Measurements from ENCODE around the gene CEP131.

CEP131 gene

DNA sequence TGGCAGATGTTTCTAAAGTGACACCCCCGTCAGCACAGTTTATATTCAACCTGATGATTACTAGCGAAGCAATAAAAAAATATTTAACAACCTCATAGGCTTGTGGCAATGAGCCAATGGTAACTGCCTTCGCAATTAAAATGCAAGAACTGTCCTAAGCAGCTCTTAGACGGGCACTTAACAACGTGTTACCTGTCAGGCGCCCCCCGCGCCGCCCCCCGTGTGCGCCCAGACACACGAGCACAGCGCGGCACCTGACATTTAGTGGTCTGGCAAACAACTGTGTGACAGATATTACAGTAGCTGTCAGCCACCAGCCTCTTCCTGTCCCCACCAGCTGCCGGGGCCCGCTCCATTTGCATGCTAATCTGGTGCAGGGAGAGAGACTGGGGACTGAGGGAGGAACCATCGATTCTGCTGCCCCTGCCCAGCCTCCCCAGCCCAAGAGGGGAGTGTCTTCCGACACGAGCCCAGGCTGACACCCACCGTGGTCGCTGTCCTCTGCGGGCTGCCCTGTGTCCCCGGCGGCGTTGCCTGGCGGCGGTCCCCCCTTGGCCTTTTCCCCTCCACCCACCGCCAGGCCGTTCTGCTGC is 29.0 kb upstream of the CEP131 start:
- no peak for DNase-seq (ENCODE audit: low read depth in 2 of 2)

DNA sequence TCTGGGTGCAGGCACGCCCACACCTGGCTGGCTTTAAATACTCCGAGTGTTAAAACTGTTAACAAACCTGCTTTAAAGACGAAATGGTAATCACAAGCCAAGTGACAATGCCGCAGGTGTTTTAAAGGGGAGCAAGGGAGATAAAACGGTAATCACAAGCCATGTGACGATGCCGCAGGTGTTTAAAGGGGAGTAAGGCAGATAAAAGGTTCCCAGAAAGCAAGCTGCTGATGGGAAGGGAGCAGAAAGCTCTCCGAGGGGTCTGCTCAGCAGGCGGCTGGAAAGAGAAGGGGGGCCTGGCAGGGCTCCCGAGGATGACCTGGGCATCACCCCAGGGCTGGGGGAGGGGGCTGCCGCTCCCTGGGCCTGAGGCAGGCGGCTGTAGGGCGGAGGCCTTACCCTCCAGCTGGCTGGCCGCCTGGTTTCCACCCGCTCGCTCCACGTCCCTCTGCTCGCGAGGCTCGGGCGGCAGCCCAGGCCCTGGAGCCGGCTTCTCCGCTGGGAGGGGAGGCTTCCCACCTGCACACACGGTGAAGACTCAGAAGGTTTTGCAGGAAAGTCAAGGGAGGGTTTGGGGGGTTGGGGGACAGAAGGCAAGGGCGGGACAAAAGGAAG is 28.4 kb upstream of the CEP131 start:
- no peak for DNase-seq (ENCODE audit: low read depth in 2 of 2)

DNA sequence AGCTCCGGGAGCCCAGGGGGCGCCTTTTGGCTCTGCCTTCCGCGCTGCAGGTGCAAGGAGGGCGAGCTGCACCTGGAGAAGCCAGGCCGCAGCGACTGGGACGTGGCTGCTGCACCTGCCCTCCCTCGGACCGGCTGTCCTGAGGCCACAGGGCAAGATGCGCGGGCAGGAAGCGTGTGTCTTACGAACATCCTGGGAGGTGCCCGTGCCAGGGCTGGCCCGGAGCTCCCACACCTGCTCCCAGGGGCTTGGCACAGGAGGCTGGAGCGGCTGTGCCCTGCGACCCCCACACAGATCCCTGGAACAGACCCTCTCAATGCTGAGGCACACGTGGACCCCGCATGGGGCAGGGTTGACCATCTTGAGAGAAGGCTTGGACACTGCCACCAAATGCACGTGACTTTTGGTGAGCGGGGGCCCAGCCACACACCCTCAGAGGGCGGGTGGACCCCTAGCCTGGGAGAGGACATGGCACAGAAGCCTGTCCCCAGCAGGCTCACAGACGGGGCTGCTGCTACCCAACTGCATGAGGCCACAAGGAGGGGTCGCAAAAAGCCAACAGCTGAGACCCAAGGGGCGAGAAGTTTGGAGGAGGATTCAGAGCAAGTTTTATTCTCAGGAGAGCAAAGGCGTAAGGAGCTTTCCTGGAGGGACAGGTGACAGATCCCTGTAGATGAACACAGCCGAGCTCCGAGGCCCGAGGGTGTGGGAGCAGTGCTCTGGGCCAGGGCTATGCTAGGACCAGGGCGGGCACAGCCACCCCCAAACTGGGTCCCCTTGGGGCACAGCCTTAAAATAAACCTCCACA is 27.7 kb upstream of the CEP131 start:
- no peak for DNase-seq (ENCODE audit: low read depth in 2 of 2)

DNA sequence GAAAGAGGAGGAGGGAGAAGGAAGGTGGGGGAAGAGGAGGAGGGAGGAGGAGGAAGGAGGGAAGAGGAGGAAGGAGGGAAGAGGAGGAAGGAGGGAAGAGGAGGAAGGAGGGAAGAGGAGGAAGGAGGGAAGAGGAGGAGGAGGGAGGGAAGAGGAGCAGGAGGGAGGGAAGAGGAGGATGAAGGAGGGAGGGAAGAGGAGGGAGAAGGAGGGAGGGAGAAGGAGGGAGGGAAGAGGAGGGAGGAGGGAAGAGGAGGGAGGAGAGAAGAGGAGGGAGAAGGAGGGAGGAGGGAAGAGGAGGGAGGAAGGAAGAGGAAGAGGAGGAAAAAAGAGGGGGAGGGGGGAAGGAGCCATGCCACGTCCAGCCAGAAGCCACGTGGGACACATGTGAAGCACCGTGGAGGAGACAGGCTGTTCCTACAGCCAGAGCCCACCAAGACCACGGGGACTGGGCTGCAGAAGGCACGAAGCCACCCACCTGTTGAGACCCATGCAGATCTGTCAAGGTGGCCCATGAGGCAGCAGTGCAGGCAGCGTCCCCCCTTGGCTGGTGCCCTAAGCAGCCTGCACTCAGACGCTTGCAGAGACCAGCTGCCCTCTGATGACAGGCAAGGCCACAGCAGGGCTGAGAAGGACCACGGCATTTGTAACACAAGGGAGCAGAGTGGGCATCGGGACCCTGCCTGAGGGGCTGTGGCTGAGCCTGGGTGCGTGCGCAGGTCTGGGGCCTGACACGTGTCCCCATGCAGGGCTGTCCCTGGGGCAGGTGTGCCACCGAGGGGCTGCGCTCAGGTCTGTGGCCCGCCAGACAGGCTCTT is 26.7 kb upstream of the CEP131 start:
- no peak for DNase-seq (ENCODE audit: low read depth in 2 of 2)

DNA sequence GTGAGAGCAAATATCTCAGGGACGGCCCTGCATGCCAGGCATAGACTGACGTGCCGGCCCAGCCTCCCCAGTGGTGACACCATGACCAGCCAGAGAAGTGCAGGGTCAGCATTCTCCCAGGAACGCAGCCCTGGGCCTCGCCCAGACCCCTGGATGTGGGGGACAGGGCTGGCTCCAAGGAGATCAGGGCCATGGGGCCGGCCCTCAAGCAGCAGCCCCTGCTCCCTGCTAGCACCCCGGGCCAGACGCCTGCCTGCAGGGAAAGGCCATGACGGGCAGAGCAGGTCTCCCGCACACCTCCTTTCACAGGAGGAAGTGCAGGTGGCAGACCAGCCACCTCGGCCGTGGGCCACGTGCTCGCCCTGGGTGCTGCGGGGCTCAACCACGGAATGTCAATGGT is 25.9 kb upstream of the CEP131 start:
- DNase-seq (ENCODE audit: low read depth in 2 of 2), result no peak

DNA sequence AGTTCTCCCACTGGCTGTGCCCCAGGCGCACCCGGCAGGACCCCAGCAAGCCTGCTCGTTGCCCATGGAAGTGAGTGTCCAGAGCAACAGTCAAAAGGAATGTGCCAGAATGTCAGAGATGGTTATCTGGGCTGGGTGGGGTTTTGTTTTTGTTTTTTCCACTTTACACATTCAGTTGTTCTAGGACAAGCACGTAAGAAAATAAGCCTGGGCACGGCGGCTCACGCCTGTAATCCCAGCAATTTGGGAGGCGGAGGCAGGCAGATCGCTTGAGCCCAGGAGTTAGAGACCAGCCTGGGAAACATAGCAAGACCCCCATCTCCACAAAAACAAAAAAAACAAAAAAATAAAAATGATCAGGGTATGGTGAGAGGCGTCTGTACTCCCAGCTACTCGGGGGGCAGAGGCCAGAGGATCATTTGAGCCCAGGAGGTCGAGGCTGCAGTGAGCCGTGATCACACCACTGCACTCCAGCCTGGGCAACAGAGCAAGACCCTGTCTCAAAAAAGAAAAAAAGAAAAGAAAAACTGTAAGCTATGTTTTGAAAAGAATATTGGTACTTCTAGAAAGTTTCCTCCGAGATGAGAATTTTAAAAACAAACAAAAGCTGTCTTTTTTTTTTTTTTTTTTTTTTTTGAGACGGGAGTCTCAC is 24.7 kb upstream of the CEP131 start:
- DNase-seq (ENCODE audit: low read depth in 2 of 2), result no peak

DNA sequence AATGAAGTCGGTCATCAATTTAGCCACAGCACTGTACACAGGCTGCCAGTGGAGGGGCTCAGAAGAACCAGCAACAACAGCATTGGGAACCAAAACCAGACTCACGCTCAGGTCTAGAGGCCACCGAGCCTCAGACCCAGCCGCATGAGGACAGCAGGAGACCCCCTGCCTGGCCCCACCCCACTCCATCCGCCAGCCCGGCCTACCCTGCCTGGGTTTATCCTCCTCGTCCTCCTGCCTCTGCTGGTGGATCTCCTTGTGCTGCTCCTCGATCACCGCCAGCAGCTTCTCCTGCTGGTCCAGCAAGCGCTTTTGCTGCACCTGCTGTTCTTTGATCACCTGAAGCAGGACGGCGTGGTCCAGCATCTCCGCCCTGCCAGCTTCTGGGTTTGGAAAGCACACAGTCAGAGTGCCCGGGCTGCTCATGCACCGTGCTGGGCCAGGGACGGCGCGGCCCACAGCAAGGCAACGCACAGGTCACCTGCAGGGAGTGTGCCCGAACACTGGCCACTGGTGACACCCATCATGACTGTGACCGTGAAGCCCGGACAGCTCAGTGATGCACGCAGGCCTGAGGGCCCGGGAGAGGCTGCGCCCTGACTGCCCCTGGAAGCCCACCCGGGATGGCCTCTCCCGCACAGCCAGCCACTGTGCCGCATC is 24.0 kb upstream of the CEP131 start:
- DNase-seq (ENCODE audit: low read depth in 2 of 2), result no peak

DNA sequence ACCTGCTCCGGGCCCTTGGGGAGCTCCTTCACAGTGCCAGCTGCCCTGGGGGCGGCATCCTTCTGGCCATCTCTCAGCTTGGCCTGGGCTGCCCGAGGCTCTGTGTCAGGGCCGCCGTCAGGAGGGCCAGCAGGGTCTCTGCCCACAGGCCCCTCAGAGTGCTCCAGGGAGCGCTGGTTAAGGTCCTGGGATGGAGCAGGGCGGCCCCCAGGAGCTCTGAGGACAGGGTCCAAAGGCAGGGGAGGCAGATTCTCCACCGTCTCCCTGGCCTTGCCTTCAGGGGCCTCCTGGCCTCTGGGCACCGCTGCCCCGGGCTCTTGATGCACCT is 23.5 kb upstream of the CEP131 start:
- no peak for DNase-seq (ENCODE audit: low read depth in 2 of 2)

DNA sequence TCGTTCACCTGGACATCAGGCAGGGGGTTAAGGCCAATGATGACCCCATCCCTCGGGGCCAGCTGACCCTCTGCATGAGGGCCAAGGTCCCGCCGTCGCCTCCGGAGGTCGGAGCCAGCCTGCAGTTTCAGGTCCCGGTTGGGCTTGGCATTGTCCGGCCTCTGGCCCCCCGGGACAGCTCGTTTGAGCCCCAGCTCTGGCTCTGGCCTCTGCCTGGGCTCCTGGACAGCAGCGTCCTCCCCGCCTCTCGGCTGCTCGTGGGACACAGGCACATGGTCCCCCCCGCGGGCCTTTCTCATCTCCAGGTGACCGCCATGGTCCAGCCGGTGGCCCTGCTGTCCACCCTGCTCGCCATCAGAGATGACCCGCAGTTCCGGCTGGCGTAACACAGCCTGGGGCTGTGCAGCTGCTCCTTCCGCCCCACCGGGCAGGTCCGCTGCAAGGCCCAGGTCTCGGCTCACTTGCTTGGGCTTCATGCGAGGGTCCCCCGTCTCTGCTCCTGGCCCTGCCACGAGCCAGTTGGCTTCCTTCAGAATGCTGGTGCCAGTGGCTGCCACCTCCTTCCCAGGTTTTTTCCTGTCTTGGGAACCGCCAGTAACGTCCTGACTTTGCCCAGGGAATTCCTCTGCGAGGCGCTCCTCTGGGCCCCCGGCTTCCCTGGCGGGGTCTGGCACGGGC is 23.0 kb upstream of the CEP131 start:
- no peak for DNase-seq (ENCODE audit: low read depth in 2 of 2)

DNA sequence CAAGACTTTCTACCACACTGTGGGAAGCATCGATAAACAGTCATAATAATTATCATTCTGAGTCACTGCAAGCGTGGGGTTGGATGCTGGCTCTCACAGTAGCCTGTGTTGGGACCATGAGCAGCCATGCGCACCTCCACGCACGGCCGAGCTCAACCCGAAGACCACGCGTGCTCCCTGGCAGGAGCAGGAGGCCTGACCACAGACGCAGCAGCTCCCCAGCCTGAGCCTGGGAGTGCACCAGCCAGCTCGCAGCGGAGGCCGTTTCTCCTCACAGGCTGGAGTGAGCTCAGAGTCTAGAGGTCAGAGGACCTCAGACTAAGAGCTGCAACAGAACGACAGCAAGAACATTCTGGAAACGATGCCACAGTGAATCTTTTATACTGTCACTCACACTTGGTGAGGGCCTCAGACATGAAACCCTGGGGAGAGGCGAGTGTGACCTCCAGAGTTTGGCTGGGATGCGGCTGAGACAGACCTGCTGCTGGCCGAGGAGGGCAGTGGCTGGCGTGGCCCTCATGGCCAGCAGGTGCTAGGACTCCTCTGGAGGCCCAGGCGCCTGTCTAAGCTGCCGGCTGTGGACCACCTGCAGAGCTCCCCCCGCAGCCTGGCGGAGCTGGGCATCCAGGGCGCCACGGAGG is 22.4 kb upstream of the CEP131 start:
- DNase-seq (ENCODE audit: low read depth in 2 of 2), result no peak

DNA sequence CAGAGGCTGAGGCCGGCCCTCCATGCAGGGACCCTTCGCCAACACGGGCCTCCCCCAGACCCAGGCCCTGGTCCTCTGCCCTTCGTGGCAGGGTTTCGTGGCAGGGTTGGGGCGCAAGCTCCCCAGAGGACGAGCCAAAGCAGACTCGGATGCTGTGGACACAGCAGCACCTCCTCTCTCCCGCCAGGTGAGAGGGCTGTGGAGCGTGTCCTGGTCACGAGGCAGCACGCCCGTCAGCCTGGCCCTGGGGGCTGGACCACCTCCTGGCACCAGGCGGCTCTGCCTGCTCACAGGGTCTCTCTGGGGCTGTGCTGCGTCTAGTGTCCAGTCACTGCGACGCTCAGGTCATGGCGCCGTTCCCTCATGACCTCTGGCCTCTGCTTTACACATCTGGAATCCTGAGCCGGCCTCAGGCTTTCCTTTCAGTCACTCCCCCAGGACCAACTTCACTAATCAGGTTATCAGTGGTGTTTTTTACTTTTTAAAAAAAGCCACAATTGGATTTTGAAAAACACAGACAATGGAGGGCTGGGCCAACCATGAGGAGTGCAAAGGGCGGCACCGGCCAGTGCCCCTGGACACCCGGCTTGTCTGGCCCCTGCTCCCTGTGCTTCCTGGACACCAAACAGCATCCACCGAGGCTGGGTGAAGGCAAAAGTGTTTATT is 21.7 kb upstream of the CEP131 start:
- DNase-seq (ENCODE audit: low read depth in 2 of 2), result no peak

DNA sequence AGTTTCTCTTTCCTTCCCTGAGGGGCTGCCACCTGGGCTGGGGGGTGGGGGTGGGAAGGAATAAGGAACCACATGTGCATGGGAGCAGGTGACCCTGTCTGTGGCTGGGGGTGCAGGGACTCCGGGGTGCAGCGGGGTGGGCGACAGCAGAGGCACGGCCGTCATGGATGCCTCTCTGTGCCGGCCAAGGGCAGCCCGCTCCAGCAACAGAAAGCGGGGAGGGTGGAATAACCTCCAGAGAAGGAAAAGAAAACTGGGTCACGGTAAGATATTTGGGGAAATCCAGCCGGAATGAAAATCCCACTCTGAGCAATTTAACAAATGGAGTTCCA is 20.5 kb upstream of the CEP131 start:
- DNase-seq (ENCODE audit: low read depth in 2 of 2), result no peak

DNA sequence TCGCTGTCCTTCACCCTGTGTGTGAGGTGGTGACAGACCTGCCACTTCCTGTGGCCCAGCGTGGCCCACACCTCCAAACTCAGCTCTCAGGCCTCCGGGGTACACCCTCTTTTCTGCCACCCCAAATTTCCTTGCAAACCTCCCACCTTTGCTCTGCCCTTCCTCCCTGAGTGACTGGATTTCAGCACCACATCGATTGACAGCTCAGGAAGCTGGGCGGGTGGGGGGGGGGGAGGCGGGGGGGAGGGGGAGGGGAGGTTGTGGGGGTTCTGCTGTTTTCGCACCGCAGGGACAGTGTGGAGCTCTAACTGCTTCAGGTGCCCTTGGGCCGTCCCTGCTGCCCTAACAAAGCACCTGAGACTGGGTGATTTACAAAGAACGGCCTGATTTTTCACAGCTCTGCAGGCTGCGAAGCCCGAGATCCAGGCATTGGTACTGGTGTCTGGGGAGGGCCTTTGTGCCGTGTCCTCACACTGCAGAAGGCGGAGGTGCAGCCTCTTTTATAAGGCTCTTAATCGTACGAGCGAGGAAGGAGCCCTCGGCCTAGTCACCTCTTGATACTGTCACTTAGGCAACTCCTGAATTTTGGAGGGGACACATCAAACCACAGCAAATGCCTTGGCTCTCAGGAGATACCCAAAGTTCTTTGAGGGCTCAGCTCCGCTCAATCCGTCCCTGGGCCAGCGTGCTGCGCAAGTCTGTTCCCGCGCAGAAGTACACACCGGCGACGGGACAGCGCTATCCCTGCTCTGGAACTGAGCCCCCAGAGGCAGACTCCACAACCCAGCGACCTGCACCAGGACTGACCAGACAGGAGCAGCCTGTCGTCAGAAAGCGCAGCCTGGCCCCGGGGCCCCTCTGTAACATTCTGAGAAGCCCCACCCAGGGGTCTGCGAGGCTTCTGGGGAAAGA is 19.9 kb upstream of the CEP131 start:
- no peak for DNase-seq (ENCODE audit: low read depth in 2 of 2)

DNA sequence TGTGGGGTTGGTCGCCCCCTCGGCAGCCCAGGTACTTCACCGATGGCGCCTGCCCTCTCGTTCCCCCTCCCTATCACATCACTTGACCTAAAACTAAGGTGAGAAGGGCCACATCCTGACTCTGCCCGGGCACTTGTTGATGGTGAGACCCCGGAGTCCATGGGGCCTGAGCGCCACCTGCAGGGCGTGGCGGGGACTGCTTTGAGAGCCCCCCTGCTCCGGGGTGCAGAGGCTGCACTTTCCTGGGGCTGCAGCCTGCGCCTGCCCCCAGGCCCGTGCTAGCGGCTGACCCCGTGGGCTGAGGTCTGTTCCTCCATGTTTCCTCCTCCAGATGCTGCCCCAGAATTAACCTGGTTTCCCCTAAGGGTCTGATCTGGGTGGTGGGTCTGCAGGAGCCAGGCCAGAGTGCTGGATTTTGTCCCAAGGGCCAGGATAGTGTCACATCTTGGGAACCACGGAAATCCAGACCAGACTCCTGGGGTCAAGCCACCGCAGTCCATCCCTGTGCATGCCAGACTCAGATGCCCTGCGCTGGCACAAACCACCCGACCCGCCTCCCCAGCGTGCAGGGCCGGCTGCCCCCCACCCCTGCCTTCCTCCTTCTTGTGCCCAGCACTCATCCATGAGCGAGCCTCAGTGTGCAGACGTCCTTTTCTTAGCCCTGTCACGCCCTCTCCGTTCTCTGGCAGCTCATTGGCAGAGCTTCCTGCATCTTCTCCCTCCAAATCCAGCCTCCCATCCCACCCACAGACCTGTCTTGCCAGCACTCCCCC is 19.1 kb upstream of the CEP131 start:
- peak; percentile 24 to 53 for DNase-seq (ENCODE audit: low read depth in 2 of 2)

DNA sequence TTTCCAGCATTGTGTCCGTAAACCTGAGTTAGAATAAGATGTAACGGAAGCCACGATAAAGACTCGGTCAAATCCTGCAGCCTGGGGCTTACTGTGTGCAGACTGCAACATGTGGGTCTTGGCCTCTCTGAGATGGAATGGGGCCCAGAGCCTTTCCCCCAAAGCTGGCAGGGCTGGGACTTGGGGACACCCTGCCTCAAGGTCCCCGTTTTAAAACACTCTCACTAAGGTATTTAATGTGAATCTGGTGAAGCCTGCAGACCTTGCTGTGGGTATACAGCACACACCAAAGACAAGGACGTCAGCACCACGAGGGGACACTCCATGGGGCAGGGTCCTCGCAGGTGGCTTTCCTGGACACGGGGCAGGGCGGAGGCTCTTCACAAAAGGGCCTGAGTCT is 18.4 kb upstream of the CEP131 start:
- DNase-seq (ENCODE audit: low read depth in 2 of 2), result no peak

DNA sequence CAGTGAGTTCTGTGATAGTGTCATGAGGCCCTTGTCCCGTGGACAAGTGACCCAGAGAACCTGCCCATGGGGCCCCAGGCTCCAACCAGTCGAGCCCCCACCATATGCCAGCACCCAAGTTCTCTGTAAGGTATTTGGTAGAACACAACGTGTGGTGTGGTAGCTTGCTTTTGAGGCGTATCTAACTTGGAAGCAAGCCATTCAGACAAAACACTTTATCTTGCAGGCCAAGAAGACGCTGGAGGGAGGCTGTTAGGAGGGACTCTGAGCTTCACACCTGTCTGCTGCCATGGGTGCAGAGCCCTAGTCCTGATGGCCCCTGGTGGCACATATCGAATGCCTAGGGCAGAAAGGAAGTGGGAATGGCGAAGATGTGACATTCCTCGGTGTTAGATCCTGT is 18.0 kb upstream of the CEP131 start:
- no peak for DNase-seq (ENCODE audit: low read depth in 2 of 2)

DNA sequence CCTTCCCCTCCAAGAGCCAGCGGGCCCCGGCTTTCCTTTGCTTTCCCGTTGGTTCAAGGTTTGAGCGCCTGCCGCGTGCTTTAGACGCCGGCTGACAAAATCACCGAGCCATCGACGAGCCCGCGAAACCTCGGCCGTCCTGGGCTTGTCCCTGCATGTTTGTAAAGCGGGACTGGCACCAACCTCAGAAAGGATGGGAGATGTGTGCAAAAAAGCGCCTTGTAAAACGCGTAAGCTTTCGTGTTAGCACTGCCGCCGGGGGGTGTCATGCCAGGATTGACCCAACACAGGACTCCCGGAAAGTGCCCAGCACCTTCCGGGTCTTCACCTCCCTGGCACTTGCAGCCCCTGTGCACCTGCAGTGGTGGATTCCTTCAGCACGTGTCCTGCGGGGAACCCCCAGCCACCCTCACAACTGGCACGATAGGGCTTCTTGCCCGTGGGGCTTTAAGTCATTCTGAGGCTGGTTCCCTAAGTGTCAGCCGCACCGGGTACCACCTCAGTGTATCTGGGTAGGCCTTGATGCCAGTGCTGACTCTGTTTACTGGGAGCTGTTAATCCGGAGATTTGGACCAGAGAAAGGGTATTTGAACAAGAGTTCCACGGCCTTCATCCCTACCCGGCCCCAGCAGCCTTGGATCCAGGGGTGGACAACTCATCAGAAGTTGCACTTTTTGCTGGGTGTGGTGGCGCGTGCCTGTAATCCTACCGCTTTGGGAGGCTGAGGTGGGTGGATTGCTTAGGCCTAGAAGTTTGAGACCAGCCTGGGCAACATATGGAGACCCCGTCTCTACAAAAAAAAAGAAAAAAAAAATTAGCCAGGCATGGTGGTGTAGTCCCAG is 17.2 kb upstream of the CEP131 start:
- DNase-seq (ENCODE audit: low read depth in 2 of 2), result no peak

All from stimulated activated CD8-positive, alpha-beta memory T cell treated with anti-CD3 and anti-CD28 coated beads, Interleukin-7, amount 100 ng/mL, for 1 hour (primary cell).